OCI-LY3 (cell line): Measurements from ENCODE around the gene HRAS.

ENCODE experiments used
- H2AFZ ChIP-seq: fragments of 200-600, 300-600 bp; shearing (Covaris generic); 2 replicates; pipeline ENCODE4 v1.6.0; 2014; ENCODE audit warnings: antibody characterized with exemption, low read depth, low read length
- H3K27ac ChIP-seq: fragments of 200-600, 300-600 bp; sonication (generic); 2 replicates; pipeline ENCODE4 v1.5.1; 2014; ENCODE audit warnings: mild to moderate bottlenecking, low read length, moderate library complexity, mixed read lengths
- H3K27me3 ChIP-seq: fragments of 200-600, 300-600 bp; sonication (generic); 2 replicates; pipeline ENCODE4 v1.6.1; 2014; ENCODE audit warnings: low read depth, low read length, mixed read lengths
- H3K36me3 ChIP-seq: fragments of 200-600, 300-600 bp; sonication (generic); replicated peaks from 2 replicates; pipeline ENCODE3; 2014; ENCODE audit warnings: low read depth, low read length, mixed read lengths
- H3K4me1 ChIP-seq: fragments of 300-600, 200-600 bp; sonication (generic); 2 replicates; pipeline ENCODE4 v1.6.1; 2014; ENCODE audit warnings: low read length, mixed read lengths
- H3K4me2 ChIP-seq: fragments of 200-600, 300-600 bp; sonication (generic); 2 replicates; pipeline ENCODE4 v1.6.1; 2014; ENCODE audit warnings: low read length, mixed read lengths
- H3K4me3 ChIP-seq: fragments of 300-600, 200-600 bp; sonication (generic); 2 replicates; pipeline ENCODE4 v1.5.1; 2014; ENCODE audit warnings: antibody characterized with exemption, mild to moderate bottlenecking, low read length, moderate library complexity
- H3K79me2 ChIP-seq: fragments of 300-600, 200-600 bp; shearing (Covaris generic); 2 replicates; pipeline ENCODE4 v1.6.1; 2014; ENCODE audit warnings: mild to moderate bottlenecking, low read length, mixed read lengths
- H3K9ac ChIP-seq: fragments of 300-600, 200-600 bp; shearing (Covaris generic); 2 replicates; pipeline ENCODE4 v1.6.0; 2014; ENCODE audit warnings: mild to moderate bottlenecking, low read length, moderate library complexity
- H3K9me3 ChIP-seq: fragments of 200-600, 300-600 bp; shearing (Covaris generic); 2 replicates; pipeline ENCODE4 v1.6.1; 2014; ENCODE audit warnings: low read length, mixed read lengths; ENCODE audit not compliant: insufficient read depth
- H4K20me1 ChIP-seq: fragments of 200-600, 300-600 bp; sonication (generic); 2 replicates; pipeline ENCODE4 v1.6.1; 2016; ENCODE audit warnings: low read length, mixed read lengths; ENCODE audit not compliant: insufficient read depth
- CTCF ChIP-seq: fragments of 200-600, 300-600 bp; sonication (generic); IDR thresholded peaks from 2 replicates; pipeline ENCODE4 v1.5.1; 2014; ENCODE audit warnings: antibody characterized with exemption, low read length, low read depth
- EZH2phosphoT487 ChIP-seq: fragments of 200-600 bp; shearing (Covaris generic); IDR thresholded peaks from 2 replicates; pipeline ENCODE4 v1.6.1; 2018; ENCODE audit warnings: antibody characterized with exemption, mixed run types, low read depth

The HRAS gene

GRCh38 chr11:573146-573759, 37.9 kb upstream of the HRAS start:
- Histone ChIP-seq H3K9me3 (no peaks in the 10 kb centered on the region), H3K79me2 (peaks cover 20% of the 10 kb centered on the region), H3K36me3 (peaks cover 10% of the 10 kb centered on the region), H3K4me1 (peaks cover 20% of the 10 kb centered on the region), H3K9ac (no peak overlapping the region), H3K27ac (no peak overlapping the region), H3K4me2 (no peak overlapping the region), H3K27me3 (no peaks in the 10 kb centered on the region), H2AFZ (no peak overlapping the region), H3K4me3 (no peak overlapping the region), H4K20me1 (peaks cover 15% of the 10 kb centered on the region)
- TF ChIP-seq EZH2phosphoT487 (no peak), CTCF (no peak)

- TF ChIP-seq CTCF, result no peak
- no peak for TF ChIP-seq EZH2phosphoT487
- Histone ChIP-seq H3K27me3 (no peaks in the 10 kb centered on the region), H3K79me2 (peaks cover 16% of the 10 kb centered on the region), H3K4me3 (no peak overlapping the region), H3K9me3 (no peaks in the 10 kb centered on the region), H3K4me1 (peaks cover 16% of the 10 kb centered on the region), H3K9ac (no peak overlapping the region), H2AFZ (no peak overlapping the region), H4K20me1 (peaks cover 7% of the 10 kb centered on the region), H3K36me3 (peaks cover 12% of the 10 kb centered on the region), H3K27ac (no peak overlapping the region), H3K4me2 (no peak overlapping the region)
These were observed 36.4 kb upstream of the HRAS start for GRCh38 chr11:571802-572185.

- H3K27me3 ChIP-seq, result no peaks in the 10 kb centered on the region
- peak overlapping the region; percentile 80 for H3K9ac ChIP-seq
- H3K9me3 ChIP-seq, result no peaks in the 10 kb centered on the region
- peak overlapping the region; percentile 86 for H3K4me3 ChIP-seq
- TF ChIP-seq CTCF, result no peak
- no peak for TF ChIP-seq EZH2phosphoT487
- peak overlapping the region; percentile 11; the same call in 1 of the 2 replicates for H3K27ac ChIP-seq
- H3K4me1 ChIP-seq, result peaks cover 14% of the 10 kb centered on the region
- peaks cover 23% of the 10 kb centered on the region for H3K36me3 ChIP-seq
- peaks cover 16% of the 10 kb centered on the region for H3K79me2 ChIP-seq
- no peak overlapping the region for H2AFZ ChIP-seq
- H4K20me1 ChIP-seq, result peaks cover 15% of the 10 kb centered on the region
- peak overlapping the region; percentile 84 for H3K4me2 ChIP-seq
These were observed 33.9 kb upstream of the HRAS start for GRCh38 chr11:569158-569885.

- peaks cover 19% of the 10 kb centered on the region for H4K20me1 ChIP-seq
- peaks cover 23% of the 10 kb centered on the region for H3K36me3 ChIP-seq
- peak overlapping the region; percentile 86 for H3K4me3 ChIP-seq
- H3K27ac ChIP-seq, result peak overlapping the region; percentile 11; the same call in 1 of the 2 replicates
- no peak overlapping the region for H2AFZ ChIP-seq
- H3K9me3 ChIP-seq, result no peaks in the 10 kb centered on the region
- H3K9ac ChIP-seq, result peak overlapping the region; percentile 80
- peaks cover 14% of the 10 kb centered on the region for H3K4me1 ChIP-seq
- peaks cover 16% of the 10 kb centered on the region for H3K79me2 ChIP-seq
- TF ChIP-seq EZH2phosphoT487, result no peak
- TF ChIP-seq CTCF, result no peak
- peak overlapping the region; percentile 94 for H3K4me2 ChIP-seq
- no peaks in the 10 kb centered on the region for H3K27me3 ChIP-seq
These were observed 33.2 kb upstream of the HRAS start for GRCh38 chr11:568306-569157.
